ENCODE results near the gene CTNNA3. TPM values are rescaled to one million over a fixed set of nuclear protein-coding genes. Genes with fewer than 3 reads are reported as not detected.

CTNNA3 gene
- total RNA-seq, 1 donor from 2014 or later = 159 TPM

DNA sequence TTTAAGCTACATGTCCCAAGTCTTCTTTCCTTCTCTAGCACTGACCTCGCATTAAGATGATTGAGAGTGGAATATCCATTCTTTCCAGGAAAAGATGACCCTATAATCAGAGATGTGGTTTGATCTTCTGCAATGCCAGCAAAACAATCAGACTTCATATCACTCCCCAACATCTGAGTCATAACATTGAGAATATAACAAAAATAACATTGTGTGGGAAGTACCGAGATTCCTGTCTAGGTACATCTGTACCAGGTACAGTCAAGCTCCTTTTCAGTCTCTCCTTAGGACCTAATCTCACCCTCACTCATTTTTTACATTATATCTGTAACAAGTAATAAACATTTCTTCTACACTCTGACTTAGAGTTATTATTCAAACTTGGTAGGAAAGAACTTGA, 568.6 kb downstream of the CTNNA3 start:
- intact Hi-C loops (cut with micrococcal nuclease) = no loop called here

DNA sequence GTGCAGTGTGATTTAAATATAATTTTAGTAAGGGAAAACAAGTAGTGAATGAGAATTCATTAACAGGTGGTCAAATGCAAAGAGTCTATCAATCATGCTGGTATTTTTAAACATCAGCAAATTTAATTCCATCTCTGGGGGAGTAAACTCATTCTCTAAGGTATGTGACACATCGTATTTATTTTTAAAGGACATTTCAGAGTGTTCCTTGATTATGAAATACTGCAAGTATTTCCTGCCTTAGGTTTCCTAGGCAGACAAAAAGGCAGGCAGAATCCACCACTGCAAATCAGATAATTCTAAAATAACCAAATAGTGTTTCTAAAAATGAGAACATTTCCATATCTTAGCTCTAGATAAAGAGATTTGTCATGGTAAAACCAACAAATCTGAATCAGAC, 576.3 kb downstream of the CTNNA3 start:
- Histone ChIP-seq H3K27ac (replicated peaks) (no peak overlapping the region), H3K9me3 (replicated peaks) (no peaks in the 10 kb centered on the region), H3K27me3 (ENCODE audit: low read depth) (no peaks in the 10 kb centered on the region), H3K4me1 (peaks cover 30% of the 10 kb centered on the region), H3K36me3 (no peaks in the 10 kb centered on the region), H3K4me3 (no peak overlapping the region)
- no peak for DNase-seq
- TF ChIP-seq, protein P1, sequence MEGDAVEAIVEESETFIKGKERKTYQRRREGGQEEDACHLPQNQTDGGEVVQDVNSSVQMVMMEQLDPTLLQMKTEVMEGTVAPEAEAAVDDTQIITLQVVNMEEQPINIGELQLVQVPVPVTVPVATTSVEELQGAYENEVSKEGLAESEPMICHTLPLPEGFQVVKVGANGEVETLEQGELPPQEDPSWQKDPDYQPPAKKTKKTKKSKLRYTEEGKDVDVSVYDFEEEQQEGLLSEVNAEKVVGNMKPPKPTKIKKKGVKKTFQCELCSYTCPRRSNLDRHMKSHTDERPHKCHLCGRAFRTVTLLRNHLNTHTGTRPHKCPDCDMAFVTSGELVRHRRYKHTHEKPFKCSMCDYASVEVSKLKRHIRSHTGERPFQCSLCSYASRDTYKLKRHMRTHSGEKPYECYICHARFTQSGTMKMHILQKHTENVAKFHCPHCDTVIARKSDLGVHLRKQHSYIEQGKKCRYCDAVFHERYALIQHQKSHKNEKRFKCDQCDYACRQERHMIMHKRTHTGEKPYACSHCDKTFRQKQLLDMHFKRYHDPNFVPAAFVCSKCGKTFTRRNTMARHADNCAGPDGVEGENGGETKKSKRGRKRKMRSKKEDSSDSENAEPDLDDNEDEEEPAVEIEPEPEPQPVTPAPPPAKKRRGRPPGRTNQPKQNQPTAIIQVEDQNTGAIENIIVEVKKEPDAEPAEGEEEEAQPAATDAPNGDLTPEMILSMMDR (IDR thresholded peaks at IDR 0.05; ENCODE audit: borderline replicate concordance) = no peak
- intact Hi-C loops (cut with micrococcal nuclease) = no loop called here

More for the DNA sequence above, 568.6 kb downstream of the CTNNA3 start:
- peaks cover 20% of the 10 kb centered on the region for H3K4me1 ChIP-seq
- H3K27ac ChIP-seq (replicated peaks) = no peak overlapping the region
- H3K27me3 ChIP-seq (ENCODE audit: low read depth) = no peaks in the 10 kb centered on the region
- no peak overlapping the region for H3K4me3 ChIP-seq
- no peaks in the 10 kb centered on the region for H3K36me3 ChIP-seq
- H3K9me3 ChIP-seq (replicated peaks) = no peaks in the 10 kb centered on the region
- DNase-seq = no peak
- TF ChIP-seq, protein P1 (IDR thresholded peaks at IDR 0.05; ENCODE audit: borderline replicate concordance) = no peak

DNA sequence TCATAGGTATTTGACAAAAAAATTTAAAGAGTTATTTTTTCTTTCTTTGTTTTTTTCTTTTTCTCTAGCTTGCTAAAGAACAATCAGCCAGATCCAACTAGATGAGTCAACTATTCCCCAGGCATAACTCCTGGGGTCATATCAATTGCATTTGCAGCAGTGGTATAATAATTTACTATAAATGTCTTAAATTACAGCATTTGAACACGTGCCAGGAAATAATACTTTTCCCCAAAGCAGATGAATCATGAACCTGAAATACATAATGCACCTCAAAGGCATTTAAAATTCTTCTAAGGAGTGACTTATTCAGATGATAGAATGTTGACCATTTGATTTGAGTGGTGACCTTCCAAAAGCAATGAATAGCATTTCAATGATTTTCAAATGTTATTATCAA, 580.0 kb downstream of the CTNNA3 start:
- DNase-seq = no peak
- Histone ChIP-seq H3K4me1 (peaks cover 23% of the 10 kb centered on the region), H3K27me3 (ENCODE audit: low read depth) (no peaks in the 10 kb centered on the region), H3K36me3 (no peaks in the 10 kb centered on the region), H3K9me3 (replicated peaks) (no peaks in the 10 kb centered on the region), H3K4me3 (no peak overlapping the region), H3K27ac (replicated peaks) (no peak overlapping the region)
- TF ChIP-seq, protein P1 (IDR thresholded peaks at IDR 0.05; ENCODE audit: borderline replicate concordance) = no peak
- intact Hi-C loops (cut with micrococcal nuclease) = no loop called here

DNA sequence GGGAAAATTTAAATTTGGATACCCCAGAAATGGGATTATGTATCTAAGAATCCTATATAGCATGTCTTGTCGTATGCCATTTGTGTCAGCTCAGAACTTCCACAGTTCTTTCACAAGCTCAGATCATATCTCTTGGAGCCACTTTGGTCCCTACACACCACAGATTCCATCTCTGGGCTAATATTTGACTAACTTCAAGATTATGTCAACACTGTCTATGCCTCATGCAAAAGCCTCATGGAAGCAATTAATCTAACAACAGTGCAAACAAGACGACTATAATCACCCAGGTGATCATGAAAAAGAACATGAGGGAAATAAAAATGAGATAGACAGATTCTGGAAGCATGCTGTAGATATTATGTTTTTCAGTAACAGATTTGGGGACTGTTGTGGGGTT, 581.0 kb downstream of the CTNNA3 start:
- H3K36me3 ChIP-seq = no peaks in the 10 kb centered on the region
- H3K9me3 ChIP-seq (replicated peaks) = no peaks in the 10 kb centered on the region
- DNase-seq = no peak
- H3K4me3 ChIP-seq = no peak overlapping the region
- H3K4me1 ChIP-seq = peaks cover 23% of the 10 kb centered on the region
- no peak overlapping the region for H3K27ac ChIP-seq (replicated peaks)
- intact Hi-C loops (cut with micrococcal nuclease) = no loop called here
- no peaks in the 10 kb centered on the region for H3K27me3 ChIP-seq (ENCODE audit: low read depth)
- TF ChIP-seq, protein P1 (IDR thresholded peaks at IDR 0.05; ENCODE audit: borderline replicate concordance) = no peak

DNA sequence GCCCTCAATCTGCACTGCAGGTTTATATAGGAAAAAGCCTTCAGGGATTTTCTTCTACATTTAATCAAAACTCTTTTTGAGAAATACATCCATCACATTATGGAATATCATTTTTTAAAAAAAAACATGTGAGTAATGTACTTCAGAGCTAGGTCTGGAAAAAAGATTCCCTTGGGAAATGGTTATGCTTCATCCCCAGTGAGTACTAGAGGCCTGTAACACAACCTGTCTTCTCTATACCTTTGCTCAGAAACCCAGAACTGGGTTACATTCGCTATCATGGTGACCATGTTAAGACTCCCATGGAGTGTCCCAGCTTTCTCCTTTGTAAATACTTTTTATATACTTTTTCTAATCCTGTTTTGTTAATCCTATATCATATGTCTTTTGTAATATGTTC, 583.2 kb downstream of the CTNNA3 start:
- H3K27me3 ChIP-seq (ENCODE audit: low read depth) = no peaks in the 10 kb centered on the region
- no peaks in the 10 kb centered on the region for H3K36me3 ChIP-seq
- H3K4me1 ChIP-seq = peaks cover 20% of the 10 kb centered on the region
- H3K9me3 ChIP-seq (replicated peaks) = no peaks in the 10 kb centered on the region
- no peak for DNase-seq
- TF ChIP-seq, protein P1 (IDR thresholded peaks at IDR 0.05; ENCODE audit: borderline replicate concordance) = no peak
- no peak overlapping the region for H3K4me3 ChIP-seq
- intact Hi-C loops (cut with micrococcal nuclease) = no loop called here
- H3K27ac ChIP-seq (replicated peaks) = no peak overlapping the region

DNA sequence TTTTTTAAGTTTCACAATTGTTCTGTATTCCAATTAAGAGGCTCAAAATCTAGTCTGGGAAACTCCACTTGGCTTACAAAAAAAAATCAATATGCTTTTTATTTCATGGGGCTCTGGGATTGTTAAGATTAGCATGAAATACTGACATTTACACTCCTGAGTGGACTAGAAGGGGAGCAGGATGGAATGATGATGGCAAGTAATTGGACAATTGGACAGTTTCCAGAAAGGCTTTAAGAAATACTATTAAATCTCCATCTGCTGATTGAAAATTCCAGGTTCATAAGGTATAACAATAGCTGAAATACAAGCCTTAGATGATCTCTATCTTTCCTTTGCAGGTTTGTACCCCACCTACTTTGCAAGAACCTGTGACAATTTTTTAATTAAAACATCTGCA, 585.7 kb downstream of the CTNNA3 start:
- Histone ChIP-seq H3K4me1 (no peaks in the 10 kb centered on the region), H3K36me3 (no peaks in the 10 kb centered on the region), H3K27me3 (ENCODE audit: low read depth) (no peaks in the 10 kb centered on the region), H3K4me3 (no peak overlapping the region), H3K27ac (replicated peaks) (no peak overlapping the region), H3K9me3 (replicated peaks) (no peaks in the 10 kb centered on the region)
- intact Hi-C loops (cut with micrococcal nuclease) = no loop called here
- TF ChIP-seq, protein P1 (IDR thresholded peaks at IDR 0.05; ENCODE audit: borderline replicate concordance) = no peak
- DNase-seq = no peak
